H9 (cell line): ENCODE data around the gene CX3CR1. TPM values are rescaled to one million over a fixed set of nuclear protein-coding genes. Genes with fewer than 3 reads are reported as not detected.

Experiments used
- DNase-seq: peaks from one replicate; pipeline ENCODE4 v3.0.0-alpha.2; 2017
- H2AFZ ChIP-seq: one replicate; pipeline ENCODE4 v1.6.1; 2013; ENCODE audit warnings: mild to moderate bottlenecking, low read length, control low read depth, moderate library complexity
- H2AK5ac ChIP-seq: 2 replicates; pipeline ENCODE4 v1.6.1; 2013; ENCODE audit warnings: low read length, control low read depth, mixed read lengths; ENCODE audit not compliant: insufficient read length
- H2BK120ac ChIP-seq: one replicate; pipeline ENCODE4 v1.6.1; 2013; ENCODE audit warnings: low read depth, mild to moderate bottlenecking, low read length, control low read depth, inconsistent platforms; ENCODE audit not compliant: poor library complexity, severe bottlenecking
- H2BK12ac ChIP-seq: 2 replicates; pipeline ENCODE4 v1.6.1; 2013; ENCODE audit warnings: low read length, control low read depth, mixed read lengths, low read depth; ENCODE audit not compliant: insufficient read length
- H2BK15ac ChIP-seq: 2 replicates; pipeline ENCODE4 v1.6.1; 2013; ENCODE audit warnings: low read depth, low read length, control low read depth
- H2BK20ac ChIP-seq: one replicate; pipeline ENCODE4 v1.6.1; 2013; ENCODE audit warnings: low read depth, mild to moderate bottlenecking, low read length, control low read depth, inconsistent platforms; ENCODE audit not compliant: poor library complexity, severe bottlenecking
- H2BK5ac ChIP-seq: 2 replicates; pipeline ENCODE4 v1.6.1; 2013; ENCODE audit warnings: low read length, control low read depth, mixed read lengths; ENCODE audit not compliant: insufficient read length
- H3K14ac ChIP-seq: 2 replicates; pipeline ENCODE4 v1.6.1; 2013; ENCODE audit warnings: low read length, control low read depth; ENCODE audit not compliant: insufficient read depth
- H3K18ac ChIP-seq: 2 replicates; pipeline ENCODE4 v1.6.1; 2013; ENCODE audit warnings: low read depth, mild to moderate bottlenecking, mixed read lengths, low read length, control low read depth; ENCODE audit not compliant: insufficient read length
- H3K23ac ChIP-seq: 2 replicates; pipeline ENCODE4 v1.6.1; 2013; ENCODE audit warnings: low read length, control low read depth, mixed read lengths, low read depth; ENCODE audit not compliant: insufficient read length
- H3K23me2 ChIP-seq: 2 replicates; pipeline ENCODE4 v1.6.1; 2013; ENCODE audit warnings: low read depth, mild to moderate bottlenecking, mixed read lengths, low read length, control low read depth; ENCODE audit not compliant: insufficient read length, poor library complexity, severe bottlenecking
- H3K27ac ChIP-seq: 2 replicates; pipeline ENCODE4 v1.5.1; 2013; ENCODE audit warnings: low read length, control low read depth, mixed read lengths, low read depth; ENCODE audit not compliant: insufficient read length
- H3K27me3 ChIP-seq: 2 replicates; pipeline ENCODE4 v1.6.1; 2013; ENCODE audit warnings: low read length, control low read depth, inconsistent platforms; ENCODE audit not compliant: insufficient read depth
- H3K4ac ChIP-seq: 2 replicates; pipeline ENCODE4 v1.6.1; 2013; ENCODE audit warnings: low read depth, mild to moderate bottlenecking, control low read depth, inconsistent platforms, low read length, moderate library complexity
- H3K4me1 ChIP-seq: 2 replicates; pipeline ENCODE4 v1.6.1; 2013; ENCODE audit warnings: low read length, control low read depth, inconsistent platforms; ENCODE audit not compliant: insufficient read depth
- H3K4me2 ChIP-seq: 2 replicates; pipeline ENCODE4 v1.6.1; 2013; ENCODE audit warnings: low read length, control low read depth, mixed read lengths; ENCODE audit not compliant: insufficient read length, insufficient read depth
- H3K56ac ChIP-seq: 2 replicates; pipeline ENCODE4 v1.6.1; 2013; ENCODE audit warnings: low read depth, mild to moderate bottlenecking, mixed read lengths, low read length, control low read depth; ENCODE audit not compliant: insufficient read length
- H3K79me1 ChIP-seq: 2 replicates; pipeline ENCODE4 v1.6.1; 2013; ENCODE audit warnings: low read depth, mild to moderate bottlenecking, moderate library complexity, low read length, control low read depth, inconsistent platforms; ENCODE audit not compliant: insufficient read depth, poor library complexity, severe bottlenecking
- H3K79me2 ChIP-seq: 2 replicates; pipeline ENCODE4 v1.6.1; 2013; ENCODE audit warnings: low read length, control low read depth, inconsistent platforms; ENCODE audit not compliant: insufficient read depth
- H3K9ac ChIP-seq: 2 replicates; pipeline ENCODE4 v1.6.1; 2013; ENCODE audit warnings: low read length, control low read depth, mixed read lengths; ENCODE audit not compliant: insufficient read length; ENCODE audit errors: extremely low read depth
- H3K9me3 ChIP-seq: one replicate; pipeline ENCODE4 v1.6.1; 2013; ENCODE audit warnings: low read depth, low read length, inconsistent platforms; ENCODE audit not compliant: control insufficient read depth
- H3T11ph ChIP-seq: one replicate; pipeline ENCODE4 v1.6.1; 2013; ENCODE audit warnings: mild to moderate bottlenecking, low read length, control low read depth, inconsistent platforms
- H4K20me1 ChIP-seq: one replicate; pipeline ENCODE4 v1.6.1; 2013; ENCODE audit not compliant: control insufficient read depth, insufficient read length, insufficient read depth
- H4K5ac ChIP-seq: 2 replicates; pipeline ENCODE4 v1.6.1; 2013; ENCODE audit warnings: low read depth, mild to moderate bottlenecking, mixed read lengths, low read length, control low read depth; ENCODE audit not compliant: insufficient read length
- H4K8ac ChIP-seq: replicated peaks from 2 replicates; pipeline ENCODE4 v1.6.1; 2013; ENCODE audit warnings: low read length, control low read depth, mixed read lengths, low read depth; ENCODE audit not compliant: insufficient read length
- H4K91ac ChIP-seq: 2 replicates; pipeline ENCODE4 v1.6.1; 2013; ENCODE audit warnings: low read depth, mild to moderate bottlenecking, moderate library complexity, mixed read lengths, low read length, control low read depth; ENCODE audit not compliant: insufficient read length
- H3K27ac Mint-ChIP-seq, 3 experiments: 2 replicates in 2 of 3; 3 replicates in 1 of 3; pipeline ENCODE4 v1.8.0; 2020 to 2021; ENCODE audit warnings: mixed read lengths in 3 of 3, mild to moderate bottlenecking in 1 of 3, moderate library complexity in 1 of 3
- H3K27me3 Mint-ChIP-seq: 2 replicates; pipeline ENCODE4 v1.8.0; 2021; ENCODE audit warnings: low read depth, mild to moderate bottlenecking, moderate library complexity, mixed read lengths
- H3K36me3 Mint-ChIP-seq, 3 experiments: 2 replicates in 2 of 3; 3 replicates in 1 of 3; pipeline ENCODE4 v1.8.0; 2020 to 2021; ENCODE audit warnings: low read depth in 3 of 3, mixed read lengths in 3 of 3; ENCODE audit not compliant: insufficient read depth in 1 of 3
- H3K4me1 Mint-ChIP-seq, 2 experiments: 2 replicates each; pipeline ENCODE4 v1.8.0; 2020; ENCODE audit warnings: mixed read lengths in 2 of 2
- H3K4me3 Mint-ChIP-seq, 2 experiments: 2 replicates in 1 of 2; 3 replicates in 1 of 2; pipeline ENCODE4 v1.8.0; 2020 to 2021; ENCODE audit warnings: mild to moderate bottlenecking in 2 of 2, mixed read lengths in 2 of 2, moderate library complexity in 1 of 2
- H3K9me3 Mint-ChIP-seq, 2 experiments: 2 replicates in 1 of 2; 3 replicates in 1 of 2; pipeline ENCODE4 v1.8.0; 2020; ENCODE audit warnings: mild to moderate bottlenecking in 2 of 2, mixed read lengths in 2 of 2, moderate library complexity in 1 of 2
- WGBS: extraction: QIAGEN DNeasy Blood & Tissue Kit; methylation state at CpG from one replicate; pipeline ENCODE4 v1.1.7; 2013; ENCODE audit warnings: missing lambda C conversion rate, low lambda C conversion rate, mixed read lengths; ENCODE audit not compliant: insufficient read length; ENCODE audit errors: extremely low coverage; 5-methylcytosine and 5-hydroxymethylcytosine counted together
- total RNA-seq: library from RNA; stranded (reverse); gene quantifications from 2 replicates; pipeline ENCODE4 v1.2.1, GENCODE V29; 2021
- TF ChIP-seq, protein P1 (sequence below): fragments of 200-600 bp; sonication (generic); conservative IDR thresholded peaks from 3 replicates; pipeline ENCODE4 v1.8.0; 2021; ENCODE audit warnings: antibody characterized with exemption, mild to moderate bottlenecking

Gene CX3CR1
- total RNA-seq, 1 experiment from 2014 or later: not detected

DNA sequence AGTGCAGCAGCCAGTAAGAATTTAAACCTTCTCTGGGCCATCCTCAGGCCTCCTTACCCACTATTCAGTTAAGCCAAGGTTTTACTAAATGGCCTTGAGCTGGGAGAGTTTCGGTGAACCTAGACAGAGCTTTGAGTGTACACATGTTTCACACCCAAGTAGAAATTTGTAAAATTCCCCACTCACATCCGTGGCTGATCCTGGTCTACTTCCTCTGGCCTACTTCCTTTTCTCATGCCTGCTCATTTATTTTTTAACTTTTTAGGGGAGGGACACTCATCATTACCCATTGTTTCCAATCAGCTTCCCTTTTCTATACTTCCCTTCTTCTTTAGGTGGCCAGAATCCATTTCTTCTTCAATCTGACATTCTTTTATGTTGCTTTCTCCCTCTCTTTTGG is 7.6 kb downstream of the CX3CR1 start:
- Histone ChIP-seq H3K79me2 (no peaks in the 10 kb centered on the region), H3K79me1 (no peaks in the 10 kb centered on the region), H2AFZ (no peak overlapping the region), H3K27me3 (no peaks in the 10 kb centered on the region; the same call in 1 of the 2 replicates), H4K91ac (no peak overlapping the region), H4K8ac (no peak overlapping the region), H2BK12ac (no peak overlapping the region), H2AK5ac (no peak overlapping the region), H3K9me3 (no peaks in the 10 kb centered on the region), H3K56ac (no peak overlapping the region), H2BK120ac (no peak overlapping the region), H2BK15ac (no peak overlapping the region), H3K4me1 (no peaks in the 10 kb centered on the region), H3K4ac (no peak overlapping the region), H3K18ac (no peak overlapping the region), H2BK5ac (no peak overlapping the region), H2BK20ac (no peak overlapping the region), H3K4me2 (no peak overlapping the region), H3K9ac (no peak overlapping the region), H3K14ac (no peak overlapping the region), H3K27ac (no peak overlapping the region), H4K20me1 (no peaks in the 10 kb centered on the region), H4K5ac (no peak overlapping the region), H3T11ph (no peak overlapping the region), H3K23me2 (no peaks in the 10 kb centered on the region), H3K23ac (no peak overlapping the region)
- no peak overlapping the region for H3K4me3 Mint-ChIP-seq
- no peak overlapping the region for H3K27ac Mint-ChIP-seq
- H3K36me3 Mint-ChIP-seq: no peaks in the 10 kb centered on the region
- WGBS: no CpG with 5 or more reads among the region's 2 CpGs
- peaks cover 4 to 5% of the 10 kb centered on the region in 2 experiments for H3K4me1 Mint-ChIP-seq
- no peak for DNase-seq
- H3K9me3 Mint-ChIP-seq: no peaks in the 10 kb centered on the region
- no peaks in the 10 kb centered on the region for H3K27me3 Mint-ChIP-seq
- TF ChIP-seq, protein P1, sequence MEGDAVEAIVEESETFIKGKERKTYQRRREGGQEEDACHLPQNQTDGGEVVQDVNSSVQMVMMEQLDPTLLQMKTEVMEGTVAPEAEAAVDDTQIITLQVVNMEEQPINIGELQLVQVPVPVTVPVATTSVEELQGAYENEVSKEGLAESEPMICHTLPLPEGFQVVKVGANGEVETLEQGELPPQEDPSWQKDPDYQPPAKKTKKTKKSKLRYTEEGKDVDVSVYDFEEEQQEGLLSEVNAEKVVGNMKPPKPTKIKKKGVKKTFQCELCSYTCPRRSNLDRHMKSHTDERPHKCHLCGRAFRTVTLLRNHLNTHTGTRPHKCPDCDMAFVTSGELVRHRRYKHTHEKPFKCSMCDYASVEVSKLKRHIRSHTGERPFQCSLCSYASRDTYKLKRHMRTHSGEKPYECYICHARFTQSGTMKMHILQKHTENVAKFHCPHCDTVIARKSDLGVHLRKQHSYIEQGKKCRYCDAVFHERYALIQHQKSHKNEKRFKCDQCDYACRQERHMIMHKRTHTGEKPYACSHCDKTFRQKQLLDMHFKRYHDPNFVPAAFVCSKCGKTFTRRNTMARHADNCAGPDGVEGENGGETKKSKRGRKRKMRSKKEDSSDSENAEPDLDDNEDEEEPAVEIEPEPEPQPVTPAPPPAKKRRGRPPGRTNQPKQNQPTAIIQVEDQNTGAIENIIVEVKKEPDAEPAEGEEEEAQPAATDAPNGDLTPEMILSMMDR: no peak
